GM23338 (cell line): ENCODE measurements around the gene CABLES1. TPM values are rescaled to one million over a fixed set of nuclear protein-coding genes. Genes with fewer than 3 reads are reported as not detected.

Experiments used
- ATAC-seq: fragments of 200-7000 bp; cut with Tn5 transposase; 3 replicates; pipeline ENCODE4 v1.9.1; 2020
- DNase-seq: peaks from one replicate; pipeline ENCODE4 v3.0.0-alpha.2; 2015; ENCODE audit warnings: low spot score
- H2AFZ ChIP-seq: fragments of 200-600 bp; sonication (generic); 2 replicates; pipeline ENCODE4 v1.8.0; 2016; ENCODE audit warnings: antibody characterized with exemption, mild to moderate bottlenecking, moderate library complexity
- H3F3A ChIP-seq: fragments of 200-600 bp; sonication (generic); replicated peaks from 2 replicates; pipeline ENCODE4 v1.8.0; 2017; ENCODE audit warnings: antibody characterized with exemption, mixed run types, low read depth
- H3K27ac ChIP-seq: fragments of 200-600 bp; sonication (generic); 2 replicates; pipeline ENCODE4 v1.6.1; 2016; ENCODE audit warnings: low read depth
- H3K27me3 ChIP-seq: fragments of 200-600 bp; sonication (generic); 2 replicates; pipeline ENCODE4 v1.8.0; 2016; ENCODE audit warnings: mild to moderate bottlenecking, mixed run types, moderate library complexity; ENCODE audit not compliant: insufficient read depth
- H3K36me3 ChIP-seq: fragments of 200-600 bp; sonication (generic); 2 replicates; pipeline ENCODE4 v1.8.0; 2016; ENCODE audit warnings: mild to moderate bottlenecking; ENCODE audit not compliant: insufficient read depth
- H3K4me1 ChIP-seq: fragments of 200-600 bp; sonication (generic); 2 replicates; pipeline ENCODE4 v1.8.0; 2016; ENCODE audit warnings: mild to moderate bottlenecking, moderate library complexity; ENCODE audit not compliant: insufficient read depth
- H3K4me2 ChIP-seq: fragments of 200-600 bp; sonication (generic); 2 replicates; pipeline ENCODE4 v1.7.1; 2017; ENCODE audit warnings: mixed run types
- H3K4me3 ChIP-seq: fragments of 200-600 bp; sonication (generic); 2 replicates; pipeline ENCODE4 v1.6.1; 2016; ENCODE audit warnings: mixed run types
- H3K79me2 ChIP-seq: fragments of 200-600 bp; sonication (generic); replicated peaks from 2 replicates; pipeline ENCODE4 v1.8.0; 2017; ENCODE audit warnings: mild to moderate bottlenecking; ENCODE audit not compliant: insufficient read depth
- H3K9me2 ChIP-seq: fragments of 200-600 bp; sonication (generic); 2 replicates; pipeline ENCODE4 v1.8.0; 2017; ENCODE audit not compliant: insufficient read depth
- H4K20me1 ChIP-seq: fragments of 200-600 bp; sonication (generic); replicated peaks from 2 replicates; pipeline ENCODE4 v1.8.0; 2017; ENCODE audit warnings: mild to moderate bottlenecking; ENCODE audit not compliant: insufficient read depth
- H3K27ac Mint-ChIP-seq: 2 replicates; pipeline ENCODE4 v1.8.0; 2020; ENCODE audit warnings: inconsistent platforms, mild to moderate bottlenecking, moderate library complexity, mixed read lengths
- H3K27me3 Mint-ChIP-seq: 3 replicates; pipeline ENCODE4 v1.8.0; 2022; ENCODE audit warnings: low read depth, mild to moderate bottlenecking, moderate library complexity, mixed read lengths, inconsistent platforms; ENCODE audit not compliant: insufficient read depth, poor library complexity
- H3K36me3 Mint-ChIP-seq: 3 replicates; pipeline ENCODE4 v1.8.0; 2021; ENCODE audit warnings: low read depth, mild to moderate bottlenecking, inconsistent platforms, moderate library complexity, mixed read lengths
- H3K4me1 Mint-ChIP-seq: 3 replicates; pipeline ENCODE4 v1.8.0; 2020; ENCODE audit warnings: mild to moderate bottlenecking, inconsistent platforms, mixed read lengths
- H3K4me3 Mint-ChIP-seq: 3 replicates; pipeline ENCODE4 v1.8.0; 2021; ENCODE audit warnings: moderate library complexity, mild to moderate bottlenecking, inconsistent platforms, mixed read lengths
- H3K9me3 Mint-ChIP-seq: 3 replicates; pipeline ENCODE4 v1.8.0; 2020; ENCODE audit warnings: moderate library complexity, mild to moderate bottlenecking, inconsistent platforms, mixed read lengths
- EZH2 ChIP-seq: fragments of 200-600 bp; sonication (generic); IDR thresholded peaks from one replicate; pipeline ENCODE4 v1.8.0; 2017; ENCODE audit warnings: antibody characterized with exemption, mild to moderate bottlenecking, low read depth; ENCODE audit not compliant: unreplicated experiment
- EZH2phosphoT487 ChIP-seq: fragments of 200-600 bp; sonication (generic); IDR thresholded peaks from one replicate; pipeline ENCODE4 v1.8.1; 2018; ENCODE audit warnings: antibody characterized with exemption; ENCODE audit not compliant: unreplicated experiment
- ZNF331 ChIP-seq: fragments of 250-450 bp; sonication (Bioruptor Pico); IDR thresholded peaks from 2 replicates; pipeline ENCODE4 v1.5.0; 2020; ENCODE audit warnings: low read depth, mild to moderate bottlenecking, moderate library complexity
- polyA plus RNA-seq: library from polyadenylated mRNA; unstranded; fragments of >200 nt; fragmentation: Nextera tagmentation; extraction: Ambion mirVana; gene quantifications from 2 replicates; pipeline ENCODE4 v1.2.1, GENCODE V29; 2016
- total RNA-seq: library from RNA; depleted of rRNA; stranded (reverse); fragments of >200 nt; shearing (Covaris generic); gene quantifications from 2 replicates; pipeline ENCODE4 v1.2.3, GENCODE V29; 2014
- TF ChIP-seq, protein P1 (sequence below), 2 experiments: fragments of 200-600 bp in 1 of 2; sonication (generic) in 1 of 2; conservative IDR thresholded peaks; 2 replicates each; pipeline versions ENCODE4 v1.5.1 to v1.6.1; 2016 to 2017; ENCODE audit warnings: antibody characterized with exemption in 2 of 2, low read depth in 2 of 2, mild to moderate bottlenecking in 2 of 2, moderate library complexity in 1 of 2

Gene CABLES1
- total and polyA plus RNA-seq, 2 experiments from 2014 or later: 2.6 to 12.4 TPM

GRCh38 chr18:23236876-23237468, 101.7 kb downstream of the CABLES1 start:
- H3K4me1 Mint-ChIP-seq: peaks cover 52% of the 10 kb centered on the region
- H3K27me3 Mint-ChIP-seq: peaks cover 5% of the 10 kb centered on the region

GRCh38 chr18:23237524-23238151, 102.4 kb downstream of the CABLES1 start:
- H3K36me3 ChIP-seq: no peaks in the 10 kb centered on the region
- no peak overlapping the region for H2AFZ ChIP-seq
- H3K4me3 Mint-ChIP-seq: no peak overlapping the region
- peak; percentile 45 for DNase-seq
- peaks cover 60% of the 10 kb centered on the region for H3K36me3 Mint-ChIP-seq
- no peak overlapping the region for H3K4me2 ChIP-seq
- H4K20me1 ChIP-seq: no peaks in the 10 kb centered on the region
- H3K9me3 Mint-ChIP-seq: no peaks in the 10 kb centered on the region
- TF ChIP-seq, protein P1, sequence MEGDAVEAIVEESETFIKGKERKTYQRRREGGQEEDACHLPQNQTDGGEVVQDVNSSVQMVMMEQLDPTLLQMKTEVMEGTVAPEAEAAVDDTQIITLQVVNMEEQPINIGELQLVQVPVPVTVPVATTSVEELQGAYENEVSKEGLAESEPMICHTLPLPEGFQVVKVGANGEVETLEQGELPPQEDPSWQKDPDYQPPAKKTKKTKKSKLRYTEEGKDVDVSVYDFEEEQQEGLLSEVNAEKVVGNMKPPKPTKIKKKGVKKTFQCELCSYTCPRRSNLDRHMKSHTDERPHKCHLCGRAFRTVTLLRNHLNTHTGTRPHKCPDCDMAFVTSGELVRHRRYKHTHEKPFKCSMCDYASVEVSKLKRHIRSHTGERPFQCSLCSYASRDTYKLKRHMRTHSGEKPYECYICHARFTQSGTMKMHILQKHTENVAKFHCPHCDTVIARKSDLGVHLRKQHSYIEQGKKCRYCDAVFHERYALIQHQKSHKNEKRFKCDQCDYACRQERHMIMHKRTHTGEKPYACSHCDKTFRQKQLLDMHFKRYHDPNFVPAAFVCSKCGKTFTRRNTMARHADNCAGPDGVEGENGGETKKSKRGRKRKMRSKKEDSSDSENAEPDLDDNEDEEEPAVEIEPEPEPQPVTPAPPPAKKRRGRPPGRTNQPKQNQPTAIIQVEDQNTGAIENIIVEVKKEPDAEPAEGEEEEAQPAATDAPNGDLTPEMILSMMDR (conservative IDR thresholded peaks at IDR 0.05; ENCODE audit: low read depth in 2 of 2): peak; percentile 6 to 23; a peak in 2 of 4 replicates
- TF ChIP-seq EZH2phosphoT487: no peak
- ATAC-seq: peak; percentile 63
- no peak overlapping the region for H3K4me3 ChIP-seq
- H3K79me2 ChIP-seq: no peaks in the 10 kb centered on the region
- H3K27ac ChIP-seq: peak overlapping the region; percentile 69
- H3K27ac Mint-ChIP-seq: peak overlapping the region; percentile 74
- peaks cover 4% of the 10 kb centered on the region; the same call in 1 of the 2 replicates for H3F3A ChIP-seq
- peaks cover 5% of the 10 kb centered on the region for H3K27me3 Mint-ChIP-seq
- no peaks in the 10 kb centered on the region for H3K9me2 ChIP-seq
- peaks cover 36% of the 10 kb centered on the region for H3K4me1 ChIP-seq
- H3K4me1 Mint-ChIP-seq: peaks cover 50% of the 10 kb centered on the region
- no peaks in the 10 kb centered on the region for H3K27me3 ChIP-seq

More at GRCh38 chr18:23236876-23237468, 101.7 kb downstream of the CABLES1 start:
- no peak for ATAC-seq
- no peaks in the 10 kb centered on the region for H3K9me2 ChIP-seq
- DNase-seq: no peak
- H4K20me1 ChIP-seq: no peaks in the 10 kb centered on the region
- peaks cover 64% of the 10 kb centered on the region for H3K36me3 Mint-ChIP-seq
- no peak overlapping the region for H3K4me2 ChIP-seq
- H3K36me3 ChIP-seq: no peaks in the 10 kb centered on the region; the same call in 1 of the 2 replicates
- 0 out of 2 replicates have a peak overlapping the region, but pooled peaks have one; percentile 39 for H3K27ac ChIP-seq
- H3K4me1 ChIP-seq: peaks cover 37% of the 10 kb centered on the region
- no peaks in the 10 kb centered on the region for H3K9me3 Mint-ChIP-seq
- H3K27me3 ChIP-seq: no peaks in the 10 kb centered on the region
- no peak overlapping the region for H3K4me3 ChIP-seq
- no peak overlapping the region for H3K4me3 Mint-ChIP-seq
- peaks cover 4% of the 10 kb centered on the region; the same call in 1 of the 2 replicates for H3F3A ChIP-seq
- TF ChIP-seq ZNF331 (CRISPR knock-in tag) (no peak), EZH2phosphoT487 (no peak), EZH2 (no peak)
- TF ChIP-seq, protein P1 (conservative IDR thresholded peaks at IDR 0.05; ENCODE audit: low read depth in 2 of 2): no peak
- H2AFZ ChIP-seq: no peak overlapping the region
- no peak overlapping the region for H3K27ac Mint-ChIP-seq
- no peaks in the 10 kb centered on the region for H3K79me2 ChIP-seq
